K562 (cell line): ENCODE results near the gene NSMF. TPM values are rescaled to one million over a fixed set of nuclear protein-coding genes. Genes with fewer than 3 reads are reported as not detected.

ENCODE experiments used
- ATAC-seq: fragments of 200-7000 bp; cut with Tn5 transposase; 3 replicates; pipeline ENCODE4 v1.9.1; 2020; ENCODE audit warnings: moderate library complexity
- BruUV-seq: library from RNA; stranded (reverse); fragments of 400-500 nt; replicated peaks from 2 replicates; lab custom pipeline; 2021; lab: Mats Ljungman, UMichigan
- CTCF ChIA-PET: fragments of 300-600 bp; formaldehyde crosslinking; extraction: SDS; loops from one replicate; lab custom pipeline; 2021; ENCODE audit warnings: low intra/inter-chr PET ratio; lab: Yijun Ruan, JAX
- POLR2A ChIA-PET: fragments of 300-600, 350-650 bp; sonication (Branson Sonifier 250); formaldehyde crosslinking; extraction: SDS; loops from one replicate; lab custom pipeline; 2021; ENCODE audit warnings: antibody characterized with exemption, inconsistent platforms; lab: Yijun Ruan, JAX
- DNase-seq, 4 experiments: peaks; one replicate each; pipeline versions ENCODE4 v3.0.0 to v3.0.0-alpha.2; 2011 to 2018; ENCODE audit warnings: low spot score in 3 of 4, mixed read lengths in 3 of 4; ENCODE audit errors: extremely low read depth in 1 of 4
- FAIRE-seq: peaks from 2 replicates; lab custom pipeline; 2011; peaks lifted over from hg19 to GRCh38; lab: Jason Lieb, UNC
- H2AFZ ChIP-seq: 2 replicates; pipeline ENCODE4 v1.6.0; 2011; ENCODE audit warnings: low read depth, low read length, control low read depth, inconsistent platforms
- H3K27ac ChIP-seq: fragments of 200-600 bp; 3 replicates; pipeline ENCODE4 v1.8.0; 2011; ENCODE audit warnings: low read depth, mild to moderate bottlenecking, control low read depth, inconsistent platforms, low read length, moderate library complexity, mixed read lengths; ENCODE audit errors: extremely low read depth
- H3K27me3 ChIP-seq, 2 experiments: fragments of 300-600 bp in 1 of 2; 2 replicates in 1 of 2; 3 replicates in 1 of 2; pipeline versions ENCODE4 v1.6.0 to v1.8.0; 2011; ENCODE audit warnings: inconsistent platforms in 2 of 2, low read length in 2 of 2, mild to moderate bottlenecking in 1 of 2, mixed read lengths in 1 of 2, moderate library complexity in 1 of 2; ENCODE audit not compliant: control insufficient read depth in 2 of 2, insufficient read depth in 2 of 2
- H3K36me3 ChIP-seq: fragments of 300-600 bp; 3 replicates; pipeline ENCODE4 v1.8.0; 2011; ENCODE audit warnings: mild to moderate bottlenecking, low read length, inconsistent platforms; ENCODE audit not compliant: control insufficient read depth, insufficient read depth
- H3K4me1 ChIP-seq, 2 experiments: fragments of 200-600 bp in 1 of 2; replicated peaks in 1 of 2; 2 replicates in 1 of 2; 3 replicates in 1 of 2; pipeline versions ENCODE4 v1.5.1 to v1.8.0; 2011; ENCODE audit warnings: inconsistent platforms in 2 of 2, low read length in 2 of 2, mild to moderate bottlenecking in 1 of 2, mixed read lengths in 1 of 2, moderate library complexity in 1 of 2; ENCODE audit not compliant: control insufficient read depth in 2 of 2, insufficient read depth in 2 of 2
- H3K4me2 ChIP-seq: 2 replicates; pipeline ENCODE4 v1.6.1; 2011; ENCODE audit warnings: low read length, control low read depth, inconsistent platforms, mixed read lengths; ENCODE audit not compliant: insufficient read depth
- H3K4me3 ChIP-seq: fragments of 200-600 bp; sonication (generic), shearing (Covaris generic); 2 replicates; pipeline ENCODE4 v1.5.1; 2016; ENCODE audit warnings: control low read depth, inconsistent platforms
- H3K79me2 ChIP-seq: fragments of 200-600 bp; 3 replicates; pipeline ENCODE4 v1.8.0; 2011; ENCODE audit warnings: low read length, inconsistent platforms; ENCODE audit not compliant: control insufficient read depth, insufficient read depth
- H3K9ac ChIP-seq, 2 experiments: 2 replicates each; pipeline versions ENCODE4 v1.6.0 to v1.6.1; 2011; ENCODE audit warnings: low read depth in 2 of 2, low read length in 2 of 2, control low read depth in 1 of 2, inconsistent platforms in 1 of 2, mild to moderate bottlenecking in 1 of 2, mixed read lengths in 1 of 2; ENCODE audit not compliant: insufficient read depth in 1 of 2
- H3K9me1 ChIP-seq: one replicate; pipeline ENCODE4 v1.6.0; 2011; ENCODE audit warnings: inconsistent platforms, mild to moderate bottlenecking, low read length, moderate library complexity; ENCODE audit not compliant: control insufficient read depth, insufficient read depth
- H3K9me3 ChIP-seq: replicated peaks from 2 replicates; pipeline ENCODE4 v1.5.1; 2011; ENCODE audit warnings: low read depth, low read length, inconsistent platforms; ENCODE audit not compliant: control insufficient read depth, insufficient read depth
- H4K20me1 ChIP-seq: replicated peaks from 2 replicates; pipeline ENCODE4 v1.6.1; 2011; ENCODE audit warnings: low read length, inconsistent platforms, mixed read lengths; ENCODE audit not compliant: control insufficient read depth, insufficient read depth
- FOXP1 ChIP-seq: sonication (generic); formaldehyde crosslinking; IDR thresholded peaks from 2 replicates; pipeline ENCODE4 v1.8.0; 2022; ENCODE audit warnings: mild to moderate bottlenecking, missing genetic modification reagents
- ILK ChIP-seq: fragments of 450-650 bp; IDR thresholded peaks from 2 replicates; pipeline ENCODE4 v1.6.1; 2016; ENCODE audit warnings: missing genetic modification characterization, low read depth, mild to moderate bottlenecking, missing compliant biosample characterization, moderate library complexity, borderline replicate concordance
- LCOR ChIP-seq: sonication (generic); formaldehyde crosslinking; IDR thresholded peaks from 2 replicates; pipeline ENCODE4 v1.8.0; 2022; ENCODE audit warnings: mild to moderate bottlenecking, missing genetic modification reagents
- TAF9B ChIP-seq: fragments of 450-650 bp; IDR thresholded peaks from 2 replicates; pipeline ENCODE4 v1.6.1; 2018; ENCODE audit warnings: mild to moderate bottlenecking; ENCODE audit not compliant: partially characterized antibody
- THAP12 ChIP-seq: fragments of 250-450 bp; sonication (Bioruptor Pico); IDR thresholded peaks from 2 replicates; pipeline ENCODE4 v1.9.0; 2021; ENCODE audit warnings: mild to moderate bottlenecking, inconsistent platforms
- WHSC1 ChIP-seq: IDR thresholded peaks from one replicate; pipeline ENCODE4 v1.6.1; 2012; ENCODE audit warnings: low read length, control low read depth, inconsistent platforms
- ZBTB8A ChIP-seq: fragments of 450-650 bp; IDR thresholded peaks from 2 replicates; pipeline ENCODE4 v1.6.1; 2018; ENCODE audit warnings: mild to moderate bottlenecking, moderate library complexity; ENCODE audit not compliant: partially characterized antibody
- ZC3H4 ChIP-seq: sonication (generic); formaldehyde crosslinking; IDR thresholded peaks from 2 replicates; pipeline ENCODE4 v1.9.0; 2021; ENCODE audit warnings: missing genetic modification reagents, borderline replicate concordance
- ZNF253 ChIP-seq: fragments of 250-450 bp; sonication (Bioruptor Pico); conservative IDR thresholded peaks from 2 replicates; pipeline ENCODE4 v1.6.1; 2021; ENCODE audit warnings: mild to moderate bottlenecking
- ZNF263 ChIP-seq: sonication (generic); formaldehyde crosslinking; IDR thresholded peaks from 2 replicates; pipeline ENCODE4 v1.8.0; 2022; ENCODE audit warnings: mild to moderate bottlenecking, missing genetic modification reagents, borderline replicate concordance
- ZNF384 ChIP-seq: IDR thresholded peaks from 2 replicates; pipeline ENCODE4 v1.6.1; 2012; ENCODE audit warnings: low read depth, low read length, improper control_type of control experiment
- WGBS: fragments of 100-300 bp; shearing (Covaris generic); methylation state at CpG from one replicate; pipeline ENCODE4 v1.1.6; 2016; ENCODE audit warnings: low coverage, mixed read lengths; ENCODE audit not compliant: insufficient coverage; ENCODE audit errors: missing lambda C conversion rate; 5-methylcytosine and 5-hydroxymethylcytosine counted together
- in situ Hi-C: fragments of 300-500 bp; cut with MboI; formaldehyde crosslinking; loops from 4 replicates; pipeline ENCODE4 v1.15.0; 2018; ENCODE audit warnings: inconsistent platforms, mixed read lengths
- intact Hi-C: fragments of 100-400 bp; cut with micrococcal nuclease; formaldehyde crosslinking; loops from 2 replicates; pipeline ENCODE4 v1.14.2; 2022
- polyA plus RNA-seq, 8 experiments: library from polyadenylated mRNA; depleted of rRNA in 4 of 8; stranded (reverse) in 5 of 8; unstranded in 3 of 8; fragments of >200 nt; fragmentation: Nextera tagmentation in 2 of 8; fragmentation: Illumina TruSeq in 1 of 8; extraction: Ambion mirVana in 2 of 8; extraction: Trizol in 1 of 8; gene quantifications; 2 replicates each; pipeline versions ENCODE4 v1.2.1 to v1.2.3, GENCODE V29; 2011 to 2014; ENCODE audit warnings: inconsistent platforms in 1 of 8, missing spikeins in 1 of 8
- total RNA-seq, 7 experiments: library from RNA; depleted of rRNA in 6 of 7; stranded (reverse); fragments of >200 nt in 6 of 7; fragmentation: Illumina TruSeq in 2 of 7; extraction: Trizol in 2 of 7; gene quantifications; 2 replicates each; pipeline versions ENCODE4 v1.2.1 to v1.2.3, GENCODE V29; 2011 to 2021; ENCODE audit warnings: low replicate concordance in 1 of 7
- TF ChIP-seq, protein P1 (sequence below): sonication (generic); formaldehyde crosslinking; IDR thresholded peaks from 2 replicates; pipeline ENCODE4 v1.5.0; 2020; ENCODE audit warnings: missing genetic modification reagents

Gene NSMF
- total and polyA plus RNA-seq, 9 of the 15 experiments (the other 6 are each of a cell fraction or from before 2014, with no cell fraction given): 0.20 to 82.7 (median 29.3) TPM

- TF ChIP-seq LCOR (CRISPR knock-in tag) (no peak), ZNF263 (CRISPR knock-in tag) (peak; percentile 65; the same call in 1 of the 2 replicates)
- TF ChIP-seq, all 486 proteins: peak for 10
These were observed 2.2 kb downstream of the NSMF start (continued) for GRCh38 chr9:137456864-137457405.

- ChIA-PET CTCF (no interaction called here), POLR2A (interaction anchor here (0.5 to 1.2 kb wide), 4 partner anchors 9 to 154 kb away, joined by 3 read pairs; partner anchors contain the start of gene NRARP)
- no peak overlapping the region for H3K4me2 ChIP-seq
- H4K20me1 ChIP-seq: no peaks in the 10 kb centered on the region
- in situ Hi-C loops: no loop called here
- no peaks in the 10 kb centered on the region for H3K9me1 ChIP-seq
- no peaks in the 10 kb centered on the region for H3K27me3 ChIP-seq
- no TSS peak for BruUV-seq
- FAIRE-seq (no peak), DNase-seq (no peak), ATAC-seq (no peak)
- peak overlapping the region in 1 of 2 experiments; percentile 70; a peak in 2 of 4 replicates for H3K9ac ChIP-seq
- no peak overlapping the region for H3K27ac ChIP-seq
- peaks cover 16 to 94% of the 10 kb centered on the region in 2 experiments for H3K4me1 ChIP-seq
- H2AFZ ChIP-seq: no peak overlapping the region
- H3K4me3 ChIP-seq: no peak overlapping the region
- intact Hi-C loops: no loop called here
- H3K79me2 ChIP-seq: peaks cover 12% of the 10 kb centered on the region
- H3K9me3 ChIP-seq: no peaks in the 10 kb centered on the region
- peaks cover 55% of the 10 kb centered on the region; the same call in 2 of the 3 replicates for H3K36me3 ChIP-seq
- 89% methylated on average over 9 of the region's 12 CpGs for WGBS
- TF ChIP-seq, protein P1, sequence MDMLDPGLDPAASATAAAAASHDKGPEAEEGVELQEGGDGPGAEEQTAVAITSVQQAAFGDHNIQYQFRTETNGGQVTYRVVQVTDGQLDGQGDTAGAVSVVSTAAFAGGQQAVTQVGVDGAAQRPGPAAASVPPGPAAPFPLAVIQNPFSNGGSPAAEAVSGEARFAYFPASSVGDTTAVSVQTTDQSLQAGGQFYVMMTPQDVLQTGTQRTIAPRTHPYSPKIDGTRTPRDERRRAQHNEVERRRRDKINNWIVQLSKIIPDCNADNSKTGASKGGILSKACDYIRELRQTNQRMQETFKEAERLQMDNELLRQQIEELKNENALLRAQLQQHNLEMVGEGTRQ (CRISPR knock-in tag): no peak
- TF ChIP-seq ZBTB8A: no peak
- no peak for TF ChIP-seq ILK (tag)
- no peak for TF ChIP-seq THAP12 (CRISPR knock-in tag)
- TF ChIP-seq TAF9B: no peak
- no peak for TF ChIP-seq ZC3H4
- TF ChIP-seq ZNF253: no peak
- no peak for TF ChIP-seq WHSC1
- no peak for TF ChIP-seq ZNF263 (CRISPR knock-in tag)
- TF ChIP-seq ZNF384: no peak
- TF ChIP-seq FOXP1 (CRISPR knock-in tag): no peak
These were observed 2.9 kb downstream of the NSMF start for GRCh38 chr9:137456061-137456863.
